K562 (cell line): ENCODE data around the gene FPR1. TPM values are rescaled to one million over a fixed set of nuclear protein-coding genes. Genes with fewer than 3 reads are reported as not detected.

Experiments
- ATF2 ChIP-seq: sonication (generic); formaldehyde crosslinking; IDR thresholded peaks from 2 replicates; pipeline ENCODE4 v1.8.1; 2022; ENCODE audit warnings: missing genetic modification reagents
- BHLHE40 ChIP-seq: IDR thresholded peaks from 2 replicates; pipeline ENCODE4 v1.6.1; 2011; ENCODE audit warnings: low read length, improper control_type of control experiment
- CAMTA2 ChIP-seq: fragments of 250-450 bp; sonication (Bioruptor Pico); conservative IDR thresholded peaks from 2 replicates; pipeline ENCODE4 v1.5.1; 2022
- CREM ChIP-seq: IDR thresholded peaks from 2 replicates; pipeline ENCODE4 v1.6.1; 2014; ENCODE audit warnings: antibody characterized with exemption, low read depth
- DPF2 ChIP-seq: fragments of 450-650 bp; IDR thresholded peaks from 2 replicates; pipeline ENCODE4 v1.6.1; 2016
- NR2F6 ChIP-seq: fragments of 450-650 bp; formaldehyde crosslinking; IDR thresholded peaks from 2 replicates; pipeline ENCODE4 v1.4.0; 2020; ENCODE audit warnings: mild to moderate bottlenecking
- NR3C1 ChIP-seq: sonication (generic); formaldehyde crosslinking; IDR thresholded peaks from 2 replicates; pipeline ENCODE4 v1.8.1; 2022; ENCODE audit warnings: missing genetic modification reagents
- POLR2B ChIP-seq: fragments of 450-650 bp; IDR thresholded peaks from 2 replicates; pipeline ENCODE4 v1.6.1; 2018; ENCODE audit warnings: low read depth; ENCODE audit not compliant: partially characterized antibody
- RAD21 ChIP-seq, 2 experiments: fragments of 250-450 bp in 1 of 2; fragments of 450-650 bp in 1 of 2; sonication (Bioruptor Pico) in 1 of 2; formaldehyde crosslinking in 1 of 2; IDR thresholded peaks in 1 of 2; conservative IDR thresholded peaks in 1 of 2; 2 replicates each; pipeline versions ENCODE4 v1.4.0 to v1.8.0; 2020 to 2022; ENCODE audit warnings: mild to moderate bottlenecking in 2 of 2, moderate library complexity in 1 of 2
- RB1 ChIP-seq: fragments of 450-650 bp; IDR thresholded peaks from 2 replicates; pipeline ENCODE4 v1.6.1; 2017; ENCODE audit warnings: low read depth, mild to moderate bottlenecking
- SMAD1 ChIP-seq: fragments of 150-350 bp; IDR thresholded peaks from 2 replicates; pipeline ENCODE4 v1.6.1; 2014; ENCODE audit warnings: low read length, low read depth; ENCODE audit not compliant: partially characterized antibody
- SRF ChIP-seq, 2 experiments: fragments of 250-450, 450-650 bp in 1 of 2; sonication (Bioruptor Pico) in 1 of 2; sonication (generic) in 1 of 2; formaldehyde crosslinking; IDR thresholded peaks; 2 replicates each; pipeline versions ENCODE4 v1.5.0 to v1.5.1; 2020 to 2022; ENCODE audit warnings: mild to moderate bottlenecking in 1 of 2, missing genetic modification reagents in 1 of 2
- TSHZ1 ChIP-seq: fragments of 250-450 bp; sonication (Bioruptor Pico); IDR thresholded peaks from 2 replicates; pipeline ENCODE4 v1.4.0; 2020; ENCODE audit warnings: mild to moderate bottlenecking, moderate library complexity
- ZBTB9 ChIP-seq: fragments of 450-650 bp; formaldehyde crosslinking; IDR thresholded peaks from 2 replicates; pipeline ENCODE4 v1.4.0; 2020; ENCODE audit warnings: mild to moderate bottlenecking, moderate library complexity
- ZMIZ1 ChIP-seq, 2 experiments: fragments of 150-350 bp in 1 of 2; IDR thresholded peaks; 2 replicates each; pipeline ENCODE4 v1.6.1; 2012 to 2016; ENCODE audit warnings: low read depth in 2 of 2, low read length in 2 of 2, mild to moderate bottlenecking in 1 of 2, moderate library complexity in 1 of 2
- ZNF766 ChIP-seq: fragments of 200-800 bp; sonication (Bioruptor generic); conservative IDR thresholded peaks from 2 replicates; pipeline ENCODE4 v1.6.1; 2016; ENCODE audit warnings: missing genetic modification characterization, missing compliant biosample characterization
- polyA plus RNA-seq, 8 experiments: library from polyadenylated mRNA; depleted of rRNA in 4 of 8; stranded (reverse) in 5 of 8; unstranded in 3 of 8; fragments of >200 nt; fragmentation: Nextera tagmentation in 2 of 8; fragmentation: Illumina TruSeq in 1 of 8; extraction: Ambion mirVana in 2 of 8; extraction: Trizol in 1 of 8; gene quantifications; 2 replicates each; pipeline versions ENCODE4 v1.2.1 to v1.2.3, GENCODE V29; 2011 to 2014; ENCODE audit warnings: inconsistent platforms in 1 of 8, missing spikeins in 1 of 8
- total RNA-seq, 7 experiments: library from RNA; depleted of rRNA in 6 of 7; stranded (reverse); fragments of >200 nt in 6 of 7; fragmentation: Illumina TruSeq in 2 of 7; extraction: Trizol in 2 of 7; gene quantifications; 2 replicates each; pipeline versions ENCODE4 v1.2.1 to v1.2.3, GENCODE V29; 2011 to 2021; ENCODE audit warnings: low replicate concordance in 1 of 7

FPR1 gene
- total and polyA plus RNA-seq, 9 of the 15 experiments (the other 6 are each of a cell fraction or from before 2014, with no cell fraction given) = 0.06 to 0.25 (median 0.14) TPM; not detected in 4

GRCh38 chr19:51703575-51704515, 47.8 kb downstream of the FPR1 start (continued):
- TF ChIP-seq ZMIZ1 (IDR thresholded peaks at IDR 0.05; ENCODE audit: low read depth in 2 of 2, low read length in 2 of 2) (peak in 1 of 2 experiments; percentile 36; a peak in 1 of 4 replicates), SMAD1 (peak; percentile 30), BHLHE40 (peak; percentile 86), CAMTA2 (0 out of 2 replicates have a peak, but pooled peaks have one; percentile 40), SRF (CRISPR knock-in tag; IDR thresholded peaks at IDR 0.05) (0 out of 4 replicates have a peak, but pooled peaks have one; percentile 19), DPF2 (0 out of 2 replicates have a peak, but pooled peaks have one; percentile 4), RAD21 (CRISPR knock-in tag; conservative IDR thresholded peaks at IDR 0.05 in 1 of 2, IDR thresholded peaks at IDR 0.05 in 1 of 2) (peak in 1 of 2 experiments; percentile 18; a peak in 2 of 4 replicates), RB1 (peak; percentile 64; the same call in 1 of the 2 replicates), POLR2B (peak; percentile 72), NR2F6 (CRISPR knock-in tag) (0 out of 2 replicates have a peak, but pooled peaks have one; percentile 28), ZBTB9 (CRISPR knock-in tag) (peak; percentile 82; the same call in 1 of the 2 replicates), CREM (peak; percentile 83), ZNF766 (CRISPR knock-in tag) (0 out of 2 replicates have a peak, but pooled peaks have one; percentile 38), TSHZ1 (CRISPR knock-in tag) (no peak), ATF2 (CRISPR knock-in tag) (peak; percentile 58; the same call in 1 of the 2 replicates), NR3C1 (peak; percentile 70)
